Gastroesophageal sphincter (tissue), 4 donors: ENCODE data around the gene ASB15. TPM values are rescaled to one million over a fixed set of nuclear protein-coding genes. Genes with fewer than 3 reads are reported as not detected.
"Not testable (repeated sequence)": the region's sequence is repeated elsewhere in the genome, so short reads cannot be mapped to it uniquely, and the experiment has no call there.

ENCODE experiments used
- ATAC-seq: fragments of 150-250 bp; one replicate; pipeline ENCODE4 v1.9.1; 2016; ENCODE audit warnings: mild to moderate bottlenecking, moderate library complexity
- H3K27ac ChIP-seq, 4 donors: fragments of 200-600 bp; sonication (generic) in 3 of 4; 1 replicate in 3 of 4; 2 replicates in 1 of 4; pipeline ENCODE4 v1.5.1; 2016 to 2019
- H3K27me3 ChIP-seq: fragments of 200-600 bp; sonication (generic); one replicate; pipeline ENCODE4 v1.5.1; 2019
- H3K36me3 ChIP-seq, 2 donors: fragments of 200-600 bp; sonication (generic); one replicate each; pipeline ENCODE4 v1.5.1; 2019; ENCODE audit warnings: control low read depth in 1 of 2
- H3K4me1 ChIP-seq, 3 donors: fragments of 200-600 bp; sonication (generic); 1 replicate in 2 of 3; 2 replicates in 1 of 3; pipeline ENCODE4 v1.5.1; 2016 to 2019; ENCODE audit warnings: control low read depth in 2 of 3
- H3K4me3 ChIP-seq, 2 donors: fragments of 200-600 bp; sonication (generic); one replicate each; pipeline ENCODE4 v1.5.1; 2019; ENCODE audit warnings: mild to moderate bottlenecking in 1 of 2, moderate library complexity in 1 of 2
- H3K9me3 ChIP-seq, 3 donors: fragments of 200-600 bp; sonication (generic); one replicate each; pipeline ENCODE4 v1.5.1; 2017 to 2019; ENCODE audit warnings: control low read depth in 2 of 3
- EP300 ChIP-seq: sonication (generic); formaldehyde crosslinking; IDR thresholded peaks from one replicate; pipeline ENCODE4 v1.6.1; 2017; ENCODE audit warnings: antibody characterized with exemption, mild to moderate bottlenecking
- POLR2A ChIP-seq, 2 donors: fragments of 450-650 bp; IDR thresholded peaks; one replicate each; pipeline ENCODE4 v1.6.1; 2017; ENCODE audit warnings: antibody characterized with exemption in 2 of 2, mild to moderate bottlenecking in 2 of 2, moderate library complexity in 1 of 2
- POLR2AphosphoS5 ChIP-seq: sonication (generic); formaldehyde crosslinking; IDR thresholded peaks from one replicate; pipeline ENCODE4 v1.6.1; 2017; ENCODE audit warnings: antibody characterized with exemption
- WGBS, 2 donors: methylation state at CpG; one replicate each; pipeline ENCODE4 v1.1.5; 2018; ENCODE audit warnings: low coverage in 1 of 2; 5-methylcytosine and 5-hydroxymethylcytosine counted together
- total RNA-seq, 4 donors: library from RNA; depleted of rRNA; stranded (reverse); fragments of >200 nt; gene quantifications; one replicate each; pipeline ENCODE4 v1.1.0, GENCODE V29; 2016
- TF ChIP-seq, protein P1 (sequence below), 4 experiments: fragments of 200-600 bp in 2 of 4; fragments of 450-650 bp in 2 of 4; sonication (generic) in 1 of 4; IDR thresholded peaks; one replicate each; pipeline ENCODE4 v1.5.1; 2017 to 2019; ENCODE audit warnings: antibody characterized with exemption in 4 of 4, mild to moderate bottlenecking in 2 of 4, moderate library complexity in 2 of 4

ASB15 gene
- total RNA-seq: not detected

GRCh38 chr7:123601530-123601929 is at the start of gene ASB15:
Gene ASB15, plus strand, starts transcription at chr7:123601821. Its CDS starts 12,682 bp downstream, at chr7:123614503.
- WGBS, 2 donors: 53 to 68% methylated on average over 4 of the region's 4 CpGs
- ATAC-seq: no peak

GRCh38 chr7:123552134-123552533 is 49.5 kb upstream of the ASB15 start:
- not testable (repeated sequence) for ATAC-seq, H3K4me3 ChIP-seq

More at GRCh38 chr7:123601530-123601929, at the start of gene ASB15:
- H3K4me1 ChIP-seq: no peaks in the 10 kb centered on the region
- H3K27me3 ChIP-seq: no peaks in the 10 kb centered on the region
- TF ChIP-seq POLR2A (IDR thresholded peaks at IDR 0.05): no peak
- no peak for TF ChIP-seq POLR2AphosphoS5
- TF ChIP-seq, protein P1, sequence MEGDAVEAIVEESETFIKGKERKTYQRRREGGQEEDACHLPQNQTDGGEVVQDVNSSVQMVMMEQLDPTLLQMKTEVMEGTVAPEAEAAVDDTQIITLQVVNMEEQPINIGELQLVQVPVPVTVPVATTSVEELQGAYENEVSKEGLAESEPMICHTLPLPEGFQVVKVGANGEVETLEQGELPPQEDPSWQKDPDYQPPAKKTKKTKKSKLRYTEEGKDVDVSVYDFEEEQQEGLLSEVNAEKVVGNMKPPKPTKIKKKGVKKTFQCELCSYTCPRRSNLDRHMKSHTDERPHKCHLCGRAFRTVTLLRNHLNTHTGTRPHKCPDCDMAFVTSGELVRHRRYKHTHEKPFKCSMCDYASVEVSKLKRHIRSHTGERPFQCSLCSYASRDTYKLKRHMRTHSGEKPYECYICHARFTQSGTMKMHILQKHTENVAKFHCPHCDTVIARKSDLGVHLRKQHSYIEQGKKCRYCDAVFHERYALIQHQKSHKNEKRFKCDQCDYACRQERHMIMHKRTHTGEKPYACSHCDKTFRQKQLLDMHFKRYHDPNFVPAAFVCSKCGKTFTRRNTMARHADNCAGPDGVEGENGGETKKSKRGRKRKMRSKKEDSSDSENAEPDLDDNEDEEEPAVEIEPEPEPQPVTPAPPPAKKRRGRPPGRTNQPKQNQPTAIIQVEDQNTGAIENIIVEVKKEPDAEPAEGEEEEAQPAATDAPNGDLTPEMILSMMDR (IDR thresholded peaks at IDR 0.05): no peak
- TF ChIP-seq EP300: no peak
- H3K4me3 ChIP-seq: no peak within 1 kb of the TSS
- no peaks in the 10 kb centered on the region for H3K9me3 ChIP-seq
- no peaks in the 10 kb centered on the region for H3K36me3 ChIP-seq
- H3K27ac ChIP-seq: no peak within 1 kb of the TSS

GRCh38 chr7:123552641-123553040 is 49.0 kb upstream of the ASB15 start:
- WGBS, 2 donors: 85 to 93% methylated on average over 2 of the region's 2 CpGs
- ATAC-seq: no peak

More at GRCh38 chr7:123552134-123552533, 49.5 kb upstream of the ASB15 start:
- peaks cover 0 to 51% of the 10 kb centered on the region in 2 donors for H3K36me3 ChIP-seq
- H3K9me3 ChIP-seq, H3K27me3 ChIP-seq, H3K27ac ChIP-seq: not testable (repeated sequence)
- peaks cover 11 to 61% (median 17%) of the 10 kb centered on the region in 3 donors for H3K4me1 ChIP-seq

DNA sequence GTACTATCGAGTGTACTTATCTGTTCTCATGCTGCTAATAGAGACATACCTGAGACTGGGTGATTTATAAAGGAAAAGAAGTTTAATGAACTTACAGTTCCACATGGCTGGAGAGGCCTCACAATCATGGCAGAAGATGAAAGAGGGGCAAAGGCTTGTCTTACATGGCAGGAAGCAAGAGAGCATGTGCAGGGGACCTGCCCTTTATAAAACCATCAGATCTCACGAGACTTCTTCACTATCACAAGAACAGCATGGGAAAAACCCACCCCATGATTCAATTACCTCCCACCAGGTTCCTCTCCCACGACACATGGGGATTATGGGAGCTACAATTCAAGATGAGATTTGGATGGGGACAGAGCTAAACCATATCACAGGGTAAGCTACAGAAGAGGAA is 48.5 kb upstream of the ASB15 start:
- Histone ChIP-seq H3K4me1 (peaks cover 11 to 57% (median 17%) of the 10 kb centered on the region in 3 donors), H3K27me3 (no peaks in the 10 kb centered on the region), H3K4me3 (no peak overlapping the region), H3K9me3 (no peaks in the 10 kb centered on the region), H3K27ac (no peak overlapping the region), H3K36me3 (peaks cover 0 to 47% of the 10 kb centered on the region in 2 donors)
- WGBS, 2 donors: 78 to 84% methylated on average over 2 to 3 of the region's 3 CpGs
- no peak for ATAC-seq
- TF ChIP-seq, protein P1 (IDR thresholded peaks at IDR 0.05): no peak
- no peak for TF ChIP-seq POLR2AphosphoS5
- no peak for TF ChIP-seq EP300
- no peak for TF ChIP-seq POLR2A (IDR thresholded peaks at IDR 0.05)

More at GRCh38 chr7:123552641-123553040, 49.0 kb upstream of the ASB15 start:
- H3K4me1 ChIP-seq: peaks cover 11 to 57% (median 17%) of the 10 kb centered on the region in 3 donors
- TF ChIP-seq POLR2A (IDR thresholded peaks at IDR 0.05) (no peak), POLR2AphosphoS5 (no peak), EP300 (no peak)
- TF ChIP-seq, protein P1 (IDR thresholded peaks at IDR 0.05): no peak
- H3K27me3 ChIP-seq: no peaks in the 10 kb centered on the region
- no peaks in the 10 kb centered on the region for H3K9me3 ChIP-seq
- H3K27ac ChIP-seq: no peak overlapping the region
- H3K36me3 ChIP-seq: peaks cover 0 to 47% of the 10 kb centered on the region in 2 donors
- no peak overlapping the region for H3K4me3 ChIP-seq

DNA sequence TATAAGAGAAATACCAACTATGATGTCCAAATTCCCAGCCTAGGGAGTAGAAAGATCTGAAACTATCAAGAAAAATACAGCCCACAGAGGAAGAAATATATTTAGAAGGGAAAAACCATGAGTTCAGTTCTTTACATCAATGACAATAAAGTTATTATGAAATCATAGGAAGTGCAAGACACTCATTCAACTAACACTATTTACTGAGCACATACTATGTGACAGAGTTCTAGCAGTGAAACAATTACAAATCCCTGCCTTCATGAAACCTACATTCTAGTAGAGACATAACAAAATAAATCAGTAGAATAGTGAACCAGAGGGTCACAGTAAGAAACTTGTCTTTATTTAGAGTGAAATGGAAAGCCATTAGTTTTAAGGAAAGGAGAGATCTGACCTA is 46.1 kb upstream of the ASB15 start:
- Histone ChIP-seq H3K27me3 (no peaks in the 10 kb centered on the region), H3K9me3 (no peaks in the 10 kb centered on the region), H3K36me3 (peaks cover 0 to 28% of the 10 kb centered on the region in 2 donors), H3K4me1 (peaks cover 11 to 54% (median 17%) of the 10 kb centered on the region in 3 donors), H3K27ac (no peak overlapping the region), H3K4me3 (no peak overlapping the region)
- no peak for ATAC-seq
- TF ChIP-seq POLR2AphosphoS5 (no peak), EP300 (no peak), POLR2A (IDR thresholded peaks at IDR 0.05) (no peak)
- TF ChIP-seq, protein P1 (IDR thresholded peaks at IDR 0.05): no peak
